GM12801 (cell line): ENCODE measurements around the gene CST11.

ENCODE experiments used
- TF ChIP-seq, protein P1 (sequence below): IDR thresholded peaks from one replicate; pipeline ENCODE4 v1.5.1; 2011; ENCODE audit warnings: control low read depth; ENCODE audit not compliant: insufficient read length; ENCODE audit errors: extremely low read depth

Gene CST11

DNA sequence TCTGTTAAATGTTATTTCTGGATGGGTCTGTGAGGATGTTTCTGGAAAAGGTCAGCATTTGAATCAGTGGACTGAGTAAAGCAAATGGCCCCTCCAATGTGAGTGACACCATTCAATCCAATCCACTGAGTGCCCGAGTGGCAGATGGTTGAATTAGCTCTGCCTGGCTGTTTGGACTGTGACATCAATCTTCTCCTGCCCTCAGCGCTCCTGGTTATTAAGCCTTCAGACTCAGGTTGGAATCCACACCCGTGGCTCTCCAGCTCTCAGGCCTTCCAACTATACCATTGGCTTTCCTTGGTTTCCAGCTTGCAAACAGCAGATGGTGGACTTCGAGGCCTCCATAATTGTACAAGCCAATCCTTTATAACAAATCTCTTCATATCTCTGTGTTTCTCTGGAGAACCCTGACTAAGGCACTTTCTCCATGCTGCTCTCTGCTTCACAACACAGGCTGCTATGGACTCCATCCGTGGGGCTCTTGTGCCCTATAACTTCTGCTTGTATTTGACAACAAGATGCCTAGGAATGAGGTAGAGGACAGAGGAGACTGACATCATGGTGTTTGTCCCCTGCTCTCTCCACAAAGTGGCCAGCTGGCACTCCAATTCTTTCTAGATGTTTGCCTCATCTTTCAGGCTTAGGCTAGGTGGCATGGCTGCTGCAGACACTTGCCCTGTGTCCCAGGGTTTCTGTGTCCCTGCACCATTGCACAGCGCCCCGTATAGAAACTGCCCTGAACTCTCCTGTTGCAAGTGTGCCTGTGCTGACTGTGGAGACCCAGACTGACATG, 18.0 kb downstream of the CST11 start:
- TF ChIP-seq, protein P1, sequence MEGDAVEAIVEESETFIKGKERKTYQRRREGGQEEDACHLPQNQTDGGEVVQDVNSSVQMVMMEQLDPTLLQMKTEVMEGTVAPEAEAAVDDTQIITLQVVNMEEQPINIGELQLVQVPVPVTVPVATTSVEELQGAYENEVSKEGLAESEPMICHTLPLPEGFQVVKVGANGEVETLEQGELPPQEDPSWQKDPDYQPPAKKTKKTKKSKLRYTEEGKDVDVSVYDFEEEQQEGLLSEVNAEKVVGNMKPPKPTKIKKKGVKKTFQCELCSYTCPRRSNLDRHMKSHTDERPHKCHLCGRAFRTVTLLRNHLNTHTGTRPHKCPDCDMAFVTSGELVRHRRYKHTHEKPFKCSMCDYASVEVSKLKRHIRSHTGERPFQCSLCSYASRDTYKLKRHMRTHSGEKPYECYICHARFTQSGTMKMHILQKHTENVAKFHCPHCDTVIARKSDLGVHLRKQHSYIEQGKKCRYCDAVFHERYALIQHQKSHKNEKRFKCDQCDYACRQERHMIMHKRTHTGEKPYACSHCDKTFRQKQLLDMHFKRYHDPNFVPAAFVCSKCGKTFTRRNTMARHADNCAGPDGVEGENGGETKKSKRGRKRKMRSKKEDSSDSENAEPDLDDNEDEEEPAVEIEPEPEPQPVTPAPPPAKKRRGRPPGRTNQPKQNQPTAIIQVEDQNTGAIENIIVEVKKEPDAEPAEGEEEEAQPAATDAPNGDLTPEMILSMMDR = no peak

GRCh38 chr20:23433628-23434027, 19.0 kb downstream of the CST11 start:
- TF ChIP-seq, protein P1 = no peak

DNA sequence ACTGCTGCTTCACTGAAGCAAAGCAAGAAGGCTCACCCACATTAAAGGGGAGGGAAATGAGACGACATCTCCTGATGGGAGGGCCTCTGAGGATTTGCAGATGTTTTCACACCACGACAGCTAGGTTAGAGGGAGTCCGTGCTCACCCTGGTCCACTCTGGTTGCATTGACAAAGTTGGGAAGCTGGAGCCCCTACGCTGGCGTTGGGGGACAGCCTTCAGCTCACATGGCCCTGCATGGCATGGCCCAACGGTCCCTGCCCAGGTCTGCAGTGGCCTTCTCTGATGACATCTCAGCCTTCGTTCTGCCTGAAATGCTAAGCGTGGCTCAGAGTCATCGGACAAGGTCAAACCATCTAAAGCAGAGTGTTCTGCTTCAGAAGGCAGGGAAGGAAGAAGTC, 27.5 kb downstream of the CST11 start:
- TF ChIP-seq, protein P1 = no peak

- TF ChIP-seq, protein P1 = no peak
These were observed 31.4 kb downstream of the CST11 start, which contains the start of gene NAPB for GRCh38 chr20:23420943-23421931. Gene NAPB, minus strand, starts transcription at chr20:23421488. Its CDS starts 86 bp downstream, at chr20:23421402.

GRCh38 chr20:23419995-23420901, 32.4 kb downstream of the CST11 start:
- TF ChIP-seq, protein P1 = no peak

- TF ChIP-seq, protein P1 = no peak
These were observed 33.0 kb downstream of the CST11 start for GRCh38 chr20:23419657-23419994.
